ENCODE data around the gene SLC46A1.

SLC46A1 gene

GRCh38 chr17:28346746-28347246 is 59.2 kb downstream of the SLC46A1 start:
- no peak overlapping the region for H3K27ac ChIP-seq
- H3K4me1 ChIP-seq (ENCODE audit: control insufficient read depth in 1 of 2, insufficient read depth in 1 of 2, low read depth in 1 of 2, low read length in 1 of 2) = no peaks in the 10 kb centered on the region
- TF ChIP-seq CTCF (IDR thresholded peaks at IDR 0.05) = no peak
- H3K4me3 ChIP-seq (ENCODE audit: low read depth in 1 of 2, low read length in 1 of 2) = no peak overlapping the region
- H3K36me3 ChIP-seq = peaks cover 100% of the 10 kb centered on the region
- no peaks in the 10 kb centered on the region for H3K9me3 ChIP-seq
- H3K27me3 ChIP-seq = no peaks in the 10 kb centered on the region

- no peaks in the 10 kb centered on the region for H3K27me3 ChIP-seq
- no peaks in the 10 kb centered on the region for H3K9me3 ChIP-seq
- no peaks in the 10 kb centered on the region for H3K4me1 ChIP-seq (ENCODE audit: control insufficient read depth in 1 of 2, insufficient read depth in 1 of 2, low read depth in 1 of 2, low read length in 1 of 2)
- H3K4me3 ChIP-seq (ENCODE audit: low read depth in 1 of 2, low read length in 1 of 2) = no peak overlapping the region
- no peak for TF ChIP-seq CTCF (IDR thresholded peaks at IDR 0.05)
- H3K27ac ChIP-seq = no peak overlapping the region
- peaks cover 100% of the 10 kb centered on the region for H3K36me3 ChIP-seq
Measured at GRCh38 chr17:28346199-28346580, 59.8 kb downstream of the SLC46A1 start.

- H3K27ac ChIP-seq = no peak overlapping the region
- H3K36me3 ChIP-seq = peaks cover 100% of the 10 kb centered on the region
- H3K9me3 ChIP-seq = no peaks in the 10 kb centered on the region
- H3K4me3 ChIP-seq (ENCODE audit: low read depth in 1 of 2, low read length in 1 of 2) = no peak overlapping the region
- H3K4me1 ChIP-seq (ENCODE audit: control insufficient read depth in 1 of 2, insufficient read depth in 1 of 2, low read depth in 1 of 2, low read length in 1 of 2) = no peaks in the 10 kb centered on the region
- no peak for TF ChIP-seq CTCF (IDR thresholded peaks at IDR 0.05)
- no peaks in the 10 kb centered on the region for H3K27me3 ChIP-seq
Measured at GRCh38 chr17:28345419-28346198, 60.4 kb downstream of the SLC46A1 start.
